ENCODE results near the gene CAPN9.
"Not testable (repeated sequence)": the region's sequence is repeated elsewhere in the genome, so short reads cannot be mapped to it uniquely, and the experiment has no call there.

CAPN9 gene

GRCh38 chr1:230749150-230749549, 2.0 kb downstream of the CAPN9 start:
- DNase-seq (ENCODE audit: low spot score) = no peak

DNA sequence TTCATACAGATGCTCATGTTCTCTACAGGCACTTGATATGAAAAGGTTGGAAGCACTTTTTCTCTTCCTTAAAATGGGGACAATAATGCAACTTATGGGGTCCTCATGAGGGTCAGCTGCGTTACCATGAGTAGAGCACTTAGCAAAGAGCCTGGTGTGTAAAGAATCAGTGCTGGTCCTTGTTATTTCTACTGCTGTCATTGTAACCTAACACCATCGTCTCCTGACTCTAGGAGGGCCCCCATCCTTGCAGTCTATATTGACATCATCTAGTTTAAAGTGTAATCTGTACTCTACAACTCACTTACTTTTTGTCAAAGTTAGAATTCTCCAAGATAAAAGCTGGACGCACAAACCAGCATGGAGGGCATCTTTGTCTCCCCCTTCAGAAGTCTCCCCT, 2.4 kb downstream of the CAPN9 start:
- DNase-seq (ENCODE audit: low spot score) = no peak

DNA sequence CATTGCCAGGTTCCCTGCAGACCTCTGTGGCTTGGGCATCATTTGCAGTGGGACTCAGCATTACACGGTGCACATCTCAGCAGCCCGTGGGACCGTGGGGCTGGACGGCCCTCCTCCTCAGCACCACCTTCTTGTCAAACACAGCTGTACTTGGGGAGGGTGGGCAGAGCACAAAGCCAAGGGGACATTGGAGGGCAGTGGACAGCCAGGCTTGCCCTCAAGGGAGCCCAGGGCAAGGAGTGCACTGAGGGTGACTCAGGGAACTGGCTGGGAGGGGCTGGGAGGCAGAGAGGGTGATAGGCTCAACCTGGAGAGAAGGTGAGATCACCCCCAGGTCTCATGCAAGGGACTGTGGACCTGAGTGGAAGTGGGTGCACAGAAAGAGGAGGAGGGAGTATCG, 3.4 kb downstream of the CAPN9 start:
- DNase-seq (ENCODE audit: low spot score) = no peak

- DNase-seq (ENCODE audit: low spot score) = no peak
These were observed 3.9 kb downstream of the CAPN9 start for GRCh38 chr1:230750986-230751625.

- no peak for DNase-seq (ENCODE audit: low spot score)
These were observed 5.2 kb downstream of the CAPN9 start for GRCh38 chr1:230752407-230752806.

- DNase-seq (ENCODE audit: low spot score) = no peak
These were observed 6.0 kb downstream of the CAPN9 start for GRCh38 chr1:230753191-230753585.

GRCh38 chr1:230753586-230754251, 6.5 kb downstream of the CAPN9 start:
- DNase-seq (ENCODE audit: low spot score) = no peak

DNA sequence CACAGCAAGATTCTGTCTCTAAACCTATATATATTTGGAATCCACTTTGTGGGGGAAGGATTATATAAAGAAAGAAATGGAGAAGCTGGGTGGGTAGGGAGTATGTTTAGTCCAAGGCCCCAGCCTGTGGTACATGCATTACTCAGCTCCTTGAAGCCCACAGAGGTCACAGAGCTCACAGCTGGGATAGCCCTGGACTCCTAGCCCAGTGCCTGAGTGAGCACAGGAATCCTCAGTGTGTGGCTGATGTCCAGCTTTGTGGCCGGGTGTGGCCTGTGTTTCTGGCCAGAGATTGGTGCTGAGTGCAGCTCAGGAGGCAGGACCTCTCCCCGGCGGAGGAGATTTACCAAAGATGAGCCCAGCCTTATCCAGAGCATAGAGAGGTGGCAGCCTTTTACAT, 7.6 kb downstream of the CAPN9 start:
- peak; percentile 63 for DNase-seq (ENCODE audit: low spot score)

DNA sequence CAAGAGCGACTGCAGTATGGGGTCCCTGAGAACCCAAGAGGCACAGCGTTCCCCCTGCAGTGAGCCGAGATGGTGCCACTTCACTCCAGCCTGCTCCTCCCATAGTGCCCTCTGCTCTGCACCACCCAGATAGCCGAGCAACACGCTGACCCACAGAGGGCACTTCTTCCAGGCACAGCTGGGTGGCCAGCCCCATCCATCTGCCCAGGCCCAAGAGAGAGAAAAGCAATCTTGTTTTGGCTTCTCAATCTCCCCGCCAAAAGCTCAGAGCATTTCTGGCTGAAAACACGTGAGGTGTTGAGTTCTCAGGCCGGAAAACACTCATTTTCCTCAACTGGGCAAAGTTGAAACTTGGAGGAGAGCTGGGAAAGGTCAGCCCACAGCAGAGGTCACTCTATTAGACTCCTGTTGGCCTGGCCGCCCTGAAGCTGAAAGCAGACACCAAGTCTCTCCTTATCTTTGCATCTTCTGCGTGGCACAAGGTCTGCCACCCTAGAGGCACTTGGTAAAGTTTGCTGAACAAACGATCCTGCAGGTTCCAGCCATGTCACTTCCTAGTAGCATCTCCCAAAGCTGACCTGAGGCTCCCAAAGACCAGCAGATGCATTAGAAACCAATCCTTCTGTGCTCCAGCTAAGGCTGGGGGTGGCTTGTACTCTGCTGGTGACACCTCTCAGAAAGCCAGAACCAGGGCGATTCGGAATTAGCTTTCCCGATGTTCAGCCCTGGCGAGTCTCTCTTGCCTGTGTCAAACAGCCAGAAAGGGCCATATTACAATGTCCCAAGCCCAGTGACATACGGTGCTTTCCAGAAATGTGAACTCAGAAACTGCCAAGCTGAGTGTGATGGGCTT, 10.9 kb downstream of the CAPN9 start:
- DNase-seq (ENCODE audit: low spot score) = no peak

- peak; percentile 49 for DNase-seq (ENCODE audit: low spot score)
These were observed 11.7 kb downstream of the CAPN9 start for GRCh38 chr1:230758709-230759368.

GRCh38 chr1:230759369-230760065, 12.3 kb downstream of the CAPN9 start:
- DNase-seq (ENCODE audit: low spot score) = no peak

DNA sequence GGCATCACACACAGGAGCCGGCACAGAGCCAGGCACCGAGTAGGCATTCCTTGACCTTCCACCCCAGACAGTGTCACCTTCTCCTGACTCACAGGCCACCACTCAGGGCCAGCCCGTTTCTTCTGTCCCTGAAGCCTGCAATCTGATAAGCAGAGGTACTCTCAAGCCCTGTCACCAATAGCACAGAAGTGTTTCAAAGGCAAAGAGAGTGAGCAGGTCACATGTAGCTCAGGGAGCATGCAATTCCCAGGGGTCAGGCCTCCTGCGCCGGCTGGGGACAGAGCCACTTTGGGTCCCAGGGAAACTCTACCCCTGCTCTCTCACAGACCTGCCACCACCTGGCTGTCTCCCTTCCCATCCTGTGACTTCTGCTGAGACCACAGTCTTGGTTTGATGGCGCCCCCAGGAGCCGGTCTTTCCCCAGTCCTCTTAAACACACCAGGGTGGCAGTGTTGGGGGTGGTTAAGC, 13.2 kb downstream of the CAPN9 start:
- DNase-seq (ENCODE audit: low spot score) = no peak

GRCh38 chr1:230761443-230762167, 14.4 kb downstream of the CAPN9 start:
- DNase-seq (ENCODE audit: low spot score) = no peak

GRCh38 chr1:230763927-230764591, 16.9 kb downstream of the CAPN9 start:
- no peak for DNase-seq (ENCODE audit: low spot score)

- DNase-seq (ENCODE audit: low spot score) = no peak
These were observed 19.1 kb downstream of the CAPN9 start for GRCh38 chr1:230766318-230766717.

DNA sequence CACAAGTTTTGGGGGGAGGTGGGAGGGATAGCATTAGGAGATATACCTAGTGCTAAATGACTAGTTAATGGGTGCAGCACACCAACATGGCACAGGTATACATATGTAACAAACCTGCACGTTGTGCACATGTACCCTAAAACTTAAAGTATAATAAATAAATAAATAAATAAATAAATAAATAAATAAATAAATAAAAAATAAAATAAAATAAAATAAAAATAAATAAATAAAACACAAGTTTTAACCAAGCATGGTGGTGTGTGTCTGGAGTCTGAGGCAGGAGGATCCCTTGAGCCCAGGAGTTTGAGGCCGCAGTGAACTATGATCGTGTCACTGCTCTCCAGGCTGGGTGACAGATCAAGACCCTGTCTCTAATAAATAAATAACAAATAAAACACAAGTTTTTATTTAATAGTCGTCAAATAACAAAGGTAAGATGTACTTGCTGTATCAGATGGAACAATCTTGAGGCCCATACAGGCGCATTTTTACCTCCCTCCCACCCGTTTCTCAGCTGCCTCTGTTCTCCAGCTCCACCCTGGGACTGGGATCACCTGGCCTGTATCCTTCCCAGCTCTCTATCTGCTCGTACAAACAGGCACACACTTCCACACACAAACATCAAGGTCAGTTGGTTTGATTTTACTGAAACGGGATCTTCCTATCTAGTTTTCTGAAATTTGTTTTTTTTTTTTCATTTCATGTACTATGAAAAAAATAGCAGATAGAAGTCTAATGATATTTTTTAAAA, 20.8 kb downstream of the CAPN9 start:
- not testable (repeated sequence) for DNase-seq (ENCODE audit: low spot score)

DNA sequence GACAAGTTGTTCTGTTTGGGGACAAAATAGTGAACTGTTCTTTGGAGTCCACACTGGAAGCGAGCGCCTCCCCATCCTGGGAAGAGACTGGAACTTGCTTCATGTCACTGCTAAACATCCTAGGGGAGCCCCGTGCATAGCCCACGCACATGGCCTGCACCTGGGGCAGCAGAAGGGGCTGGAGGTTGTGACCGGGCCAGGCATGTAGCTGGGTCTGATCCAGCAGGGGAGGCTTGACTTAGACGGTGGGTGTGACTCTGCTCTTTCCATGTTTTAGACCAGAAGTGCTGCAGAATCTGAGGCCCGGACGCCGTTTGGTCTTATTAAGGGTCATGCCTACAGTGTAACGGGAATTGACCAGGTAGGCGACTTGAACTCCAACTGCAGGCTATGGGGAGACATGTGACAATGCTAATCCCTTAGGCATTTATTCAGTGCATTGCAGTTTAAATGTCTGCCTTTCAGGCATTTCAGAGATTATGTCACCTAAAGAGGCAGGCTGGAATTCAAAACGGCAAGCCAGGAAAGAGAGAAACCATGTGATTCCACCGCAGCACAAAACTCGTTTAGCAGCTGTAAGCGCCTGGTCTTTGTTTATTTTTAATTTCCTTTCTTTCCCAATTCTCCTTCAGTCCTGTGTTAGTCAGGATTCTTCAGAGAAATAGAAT, 21.8 kb downstream of the CAPN9 start:
- peak; percentile 51 for DNase-seq (ENCODE audit: low spot score)

GRCh38 chr1:230770317-230770716, 23.1 kb downstream of the CAPN9 start:
- DNase-seq (ENCODE audit: low spot score) = no peak

DNA sequence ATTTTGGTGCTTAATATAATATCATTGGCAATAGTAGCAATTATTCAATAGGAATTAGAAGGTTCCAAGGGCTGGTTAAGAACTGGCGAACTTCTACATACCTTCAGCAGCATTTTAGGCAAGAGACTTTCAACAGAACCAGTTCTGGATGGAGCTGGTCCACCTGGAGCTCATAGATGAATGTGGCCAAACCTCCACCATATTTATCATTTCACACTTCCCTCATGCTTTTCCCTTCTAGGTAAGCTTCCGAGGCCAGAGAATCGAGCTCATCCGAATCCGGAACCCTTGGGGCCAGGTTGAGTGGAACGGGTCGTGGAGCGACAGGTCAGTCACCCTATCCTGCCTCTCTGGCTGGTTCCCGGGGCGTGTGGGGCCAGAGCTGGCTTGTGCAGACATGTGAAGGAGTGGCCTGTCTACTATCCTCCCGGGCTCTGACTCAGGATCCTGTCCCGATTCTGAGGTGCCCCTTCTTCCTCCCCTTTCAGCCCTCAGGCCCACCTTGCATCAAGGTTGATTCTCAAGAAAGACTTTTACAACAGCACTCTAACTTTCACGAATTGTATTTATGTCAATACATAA, 24.7 kb downstream of the CAPN9 start:
- DNase-seq (ENCODE audit: low spot score) = no peak
